Measurements from ENCODE around the gene TNFRSF19. TPM values are rescaled to one million over a fixed set of nuclear protein-coding genes. Genes with fewer than 3 reads are reported as not detected.

The TNFRSF19 gene
- total and polyA plus RNA-seq, 2 of the 8 experiments (the other 6 are each of a cell fraction or from before 2014, with no cell fraction given), result 0.50 to 0.95 TPM

DNA sequence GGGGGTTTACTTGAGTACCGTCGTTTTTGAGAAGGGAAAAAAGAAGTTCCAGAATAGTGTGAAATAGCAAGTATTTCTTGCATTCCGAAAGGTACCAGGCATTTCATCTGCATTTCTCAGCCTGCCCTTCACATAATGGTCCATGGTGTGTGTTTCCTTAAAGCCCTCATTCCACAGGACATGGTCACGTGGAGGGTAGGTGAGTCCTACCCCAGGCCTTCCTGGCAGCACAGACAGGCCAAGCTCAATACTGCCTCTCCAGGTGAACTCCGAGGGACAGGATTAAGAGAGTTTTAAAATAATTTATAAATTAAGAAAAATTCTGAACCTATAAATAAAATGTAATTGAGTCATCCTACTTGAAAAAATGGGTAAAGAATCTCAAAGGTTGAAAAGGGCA is 64.7 kb downstream of the TNFRSF19 start:
- no peak overlapping the region for H3K23ac ChIP-seq (ENCODE audit: insufficient read length)
- no peak overlapping the region for H3K4ac ChIP-seq (replicated peaks; ENCODE audit: insufficient read length, low read depth, low read length)
- H3K23me2 ChIP-seq (ENCODE audit: low read depth, low read length), result no peaks in the 10 kb centered on the region
- H4K91ac ChIP-seq (replicated peaks; ENCODE audit: insufficient read length, low read length), result no peak overlapping the region
- H2BK5ac ChIP-seq (ENCODE audit: low read depth, low read length), result no peak overlapping the region
- 0 out of 2 replicates have a peak overlapping the region, but pooled peaks have one; percentile 17 for H2AK5ac ChIP-seq (ENCODE audit: low read depth, low read length)
- ChIA-PET CTCF (ENCODE audit: partially characterized antibody) (interaction anchor here (0.5 to 2.6 kb wide), 11 partner anchors 8 to 180 kb away, joined by 3 to 9 read pairs (median 4); no protein-coding TSS in a partner anchor), POLR2A (ENCODE audit: partially characterized antibody) (no interaction called here)
- H3K4me2 ChIP-seq (ENCODE audit: insufficient read depth in 1 of 2, low read depth in 2 of 2, low read length in 2 of 2), result no peak overlapping the region
- no peaks in the 10 kb centered on the region for H3K36me3 ChIP-seq (ENCODE audit: control insufficient read depth in 2 of 4, insufficient read depth in 4 of 4, low read length in 3 of 4)
- H2BK120ac ChIP-seq (replicated peaks; ENCODE audit: low read depth, low read length), result no peak overlapping the region
- no peaks in the 10 kb centered on the region for H3K27me3 ChIP-seq (replicated peaks in 1 of 4; ENCODE audit: control insufficient read depth in 3 of 4, extremely low read depth in 1 of 4, insufficient read depth in 3 of 4, low read length in 3 of 4)
- H2AFZ ChIP-seq (ENCODE audit: low read length), result no peak overlapping the region
- no peak for DNase-seq (ENCODE audit: low read depth in 1 of 2, low spot score in 2 of 2)
- H3K27ac ChIP-seq (ENCODE audit: low read depth, low read length), result no peak overlapping the region
- no peak overlapping the region for H3K14ac ChIP-seq (ENCODE audit: insufficient read length)
- no peak overlapping the region for H2BK15ac ChIP-seq (ENCODE audit: low read length)
- H4K20me1 ChIP-seq (replicated peaks in 1 of 2; ENCODE audit: control insufficient read depth in 1 of 2, insufficient read depth in 2 of 2, low read length in 2 of 2), result no peaks in the 10 kb centered on the region
- no peaks in the 10 kb centered on the region for H3K79me1 ChIP-seq (ENCODE audit: low read depth, low read length)
- H4K8ac ChIP-seq (ENCODE audit: extremely low read depth, insufficient read depth, low read length), result no peak overlapping the region
- no peak for FAIRE-seq
- H3K9me3 ChIP-seq (ENCODE audit: insufficient read depth in 2 of 2, low read depth in 1 of 2, low read length in 1 of 2), result no peaks in the 10 kb centered on the region
- no peak overlapping the region for H3K56ac ChIP-seq (replicated peaks; ENCODE audit: insufficient read length, low read depth, low read length)
- no peaks in the 10 kb centered on the region for H3K79me2 ChIP-seq (ENCODE audit: control insufficient read depth in 1 of 2, insufficient read depth in 2 of 2, low read length in 2 of 2)
- WGBS, 2 experiments (ENCODE audit: extremely low coverage in 1 of 2, insufficient coverage in 1 of 2, insufficient read length in 1 of 2, insufficient replicate concordance in 2 of 2, low coverage in 1 of 2, low lambda C conversion rate in 2 of 2, missing lambda C conversion rate in 1 of 2), result 86% methylated on average over 5 of the region's 5 CpGs; no CpG with 5 or more reads in 1 of the 2 experiments
- peaks cover 0 to 35% (median 21%) of the 10 kb centered on the region in 4 experiments for H3K4me1 ChIP-seq (replicated peaks in 1 of 4; ENCODE audit: control insufficient read depth in 3 of 4, insufficient read depth in 4 of 4, low read length in 3 of 4)
- H2BK20ac ChIP-seq (ENCODE audit: low read length), result no peak overlapping the region
- no peak overlapping the region for H3K18ac ChIP-seq (ENCODE audit: extremely low read depth, low read length)
- H2BK12ac ChIP-seq (ENCODE audit: low read depth, low read length), result no peak overlapping the region
- no peak overlapping the region for H3K9ac ChIP-seq (replicated peaks in 1 of 4; ENCODE audit: extremely low read depth in 1 of 4, low read depth in 3 of 4, low read length in 3 of 4)
- no peak overlapping the region for H4K5ac ChIP-seq (ENCODE audit: insufficient read length, low read depth, low read length)
- H3K4me3 ChIP-seq (ENCODE audit: extremely low read depth in 1 of 4, insufficient read depth in 2 of 4, low read depth in 3 of 4, low read length in 4 of 4), result no peak overlapping the region
- TF ChIP-seq HDAC6 (IDR thresholded peaks at IDR 0.05; ENCODE audit: low read depth, low read length) (no peak), EP300 (IDR thresholded peaks at IDR 0.05; ENCODE audit: borderline replicate concordance in 1 of 2, low read depth in 2 of 2, low read length in 2 of 2) (no peak), EGR1 (IDR thresholded peaks at IDR 0.05; ENCODE audit: borderline replicate concordance, low read depth, low read length) (no peak), TEAD4 (IDR thresholded peaks at IDR 0.05; ENCODE audit: low read depth, low read length) (no peak), ASH2L (IDR thresholded peaks at IDR 0.05; ENCODE audit: low read length) (no peak), TCF12 (IDR thresholded peaks at IDR 0.05; ENCODE audit: low read depth, low read length) (no peak), SP4 (IDR thresholded peaks at IDR 0.05; ENCODE audit: low read length) (no peak), RBBP5 (IDR thresholded peaks at IDR 0.05; ENCODE audit: borderline replicate concordance, low read depth, low read length) (no peak)
- TF ChIP-seq, protein P1, sequence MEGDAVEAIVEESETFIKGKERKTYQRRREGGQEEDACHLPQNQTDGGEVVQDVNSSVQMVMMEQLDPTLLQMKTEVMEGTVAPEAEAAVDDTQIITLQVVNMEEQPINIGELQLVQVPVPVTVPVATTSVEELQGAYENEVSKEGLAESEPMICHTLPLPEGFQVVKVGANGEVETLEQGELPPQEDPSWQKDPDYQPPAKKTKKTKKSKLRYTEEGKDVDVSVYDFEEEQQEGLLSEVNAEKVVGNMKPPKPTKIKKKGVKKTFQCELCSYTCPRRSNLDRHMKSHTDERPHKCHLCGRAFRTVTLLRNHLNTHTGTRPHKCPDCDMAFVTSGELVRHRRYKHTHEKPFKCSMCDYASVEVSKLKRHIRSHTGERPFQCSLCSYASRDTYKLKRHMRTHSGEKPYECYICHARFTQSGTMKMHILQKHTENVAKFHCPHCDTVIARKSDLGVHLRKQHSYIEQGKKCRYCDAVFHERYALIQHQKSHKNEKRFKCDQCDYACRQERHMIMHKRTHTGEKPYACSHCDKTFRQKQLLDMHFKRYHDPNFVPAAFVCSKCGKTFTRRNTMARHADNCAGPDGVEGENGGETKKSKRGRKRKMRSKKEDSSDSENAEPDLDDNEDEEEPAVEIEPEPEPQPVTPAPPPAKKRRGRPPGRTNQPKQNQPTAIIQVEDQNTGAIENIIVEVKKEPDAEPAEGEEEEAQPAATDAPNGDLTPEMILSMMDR (IDR thresholded peaks at IDR 0.05; ENCODE audit: control extremely low read depth in 1 of 3, insufficient read depth in 1 of 3, low read depth in 1 of 3, low read length in 3 of 3), result peak in 2 of 3 experiments; percentile 19 to 28; a peak in 3 of 4 replicates
- TF ChIP-seq, protein P2, sequence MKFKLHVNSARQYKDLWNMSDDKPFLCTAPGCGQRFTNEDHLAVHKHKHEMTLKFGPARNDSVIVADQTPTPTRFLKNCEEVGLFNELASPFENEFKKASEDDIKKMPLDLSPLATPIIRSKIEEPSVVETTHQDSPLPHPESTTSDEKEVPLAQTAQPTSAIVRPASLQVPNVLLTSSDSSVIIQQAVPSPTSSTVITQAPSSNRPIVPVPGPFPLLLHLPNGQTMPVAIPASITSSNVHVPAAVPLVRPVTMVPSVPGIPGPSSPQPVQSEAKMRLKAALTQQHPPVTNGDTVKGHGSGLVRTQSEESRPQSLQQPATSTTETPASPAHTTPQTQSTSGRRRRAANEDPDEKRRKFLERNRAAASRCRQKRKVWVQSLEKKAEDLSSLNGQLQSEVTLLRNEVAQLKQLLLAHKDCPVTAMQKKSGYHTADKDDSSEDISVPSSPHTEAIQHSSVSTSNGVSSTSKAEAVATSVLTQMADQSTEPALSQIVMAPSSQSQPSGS (IDR thresholded peaks at IDR 0.05; ENCODE audit: low read length), result no peak
